HG02571 (cell line): ENCODE results near the gene RABGAP1L.
"Not testable (repeated sequence)": the region's sequence is repeated elsewhere in the genome, so short reads cannot be mapped to it uniquely, and the experiment has no call there.

Experiments used
- ATAC-seq: cut with Tn5 transposase; IDR thresholded peaks from one replicate; pipeline ENCODE4 v1.9.1; 2021; ENCODE audit warnings: mild to moderate bottlenecking, moderate library complexity; ENCODE audit not compliant: unreplicated experiment

The RABGAP1L gene

DNA sequence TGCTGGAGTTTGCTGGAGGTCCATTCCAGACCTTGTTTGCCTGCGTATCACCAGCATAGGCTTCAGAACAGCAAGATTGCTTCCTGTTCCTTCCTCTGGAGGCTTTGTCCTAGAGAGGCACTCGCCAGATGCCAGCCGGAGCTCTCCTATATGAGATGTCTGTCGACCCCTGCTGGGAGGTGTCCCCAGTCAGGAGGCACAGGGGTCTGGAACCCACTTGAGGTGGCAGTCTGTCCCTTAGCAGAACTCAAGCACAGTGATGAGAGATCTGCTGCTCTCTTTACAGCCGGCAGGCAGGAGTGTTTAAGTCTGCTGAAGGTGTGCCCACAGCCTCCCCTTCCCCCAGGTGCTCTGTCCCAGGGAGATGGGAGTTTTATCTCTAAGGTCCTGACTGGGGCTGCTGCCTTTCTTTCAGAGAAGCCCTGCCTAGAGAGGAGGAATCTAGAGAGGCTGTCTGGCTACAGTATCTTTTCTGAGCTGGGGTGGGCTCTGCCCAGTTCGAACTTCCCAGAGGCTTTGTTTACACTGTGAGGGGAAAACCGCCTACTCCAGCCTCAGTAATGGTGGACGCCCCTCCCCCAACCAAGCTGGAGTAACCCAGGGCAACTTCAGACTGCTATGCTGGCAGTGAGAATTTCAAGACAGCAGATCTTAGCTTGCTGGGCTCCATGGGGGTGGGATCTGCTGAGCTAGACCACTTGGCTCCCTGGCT, 493.4 kb downstream of the RABGAP1L start:
- no peak for ATAC-seq

DNA sequence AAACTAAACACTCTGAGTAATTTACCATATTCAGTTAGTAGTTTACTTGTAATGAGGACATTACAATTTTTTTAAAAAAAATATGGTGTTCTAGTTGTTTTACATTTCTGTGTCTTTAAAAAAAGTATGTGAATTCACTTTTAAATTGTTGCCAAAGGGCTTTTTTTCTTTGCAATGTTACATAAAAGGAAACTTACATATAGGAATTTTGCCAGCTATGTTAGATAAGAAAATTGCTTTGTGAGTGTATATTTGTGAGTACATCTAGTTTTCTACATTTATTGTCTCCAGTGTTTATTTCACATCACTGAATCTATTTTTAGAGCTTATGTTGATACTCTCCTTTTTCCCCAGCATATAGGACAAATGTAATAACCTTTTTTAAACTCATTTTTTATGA, 495.2 kb downstream of the RABGAP1L start:
- ATAC-seq, result no peak

- ATAC-seq, result no peak
These were observed 497.2 kb downstream of the RABGAP1L start for GRCh38 chr1:174656409-174657059.

DNA sequence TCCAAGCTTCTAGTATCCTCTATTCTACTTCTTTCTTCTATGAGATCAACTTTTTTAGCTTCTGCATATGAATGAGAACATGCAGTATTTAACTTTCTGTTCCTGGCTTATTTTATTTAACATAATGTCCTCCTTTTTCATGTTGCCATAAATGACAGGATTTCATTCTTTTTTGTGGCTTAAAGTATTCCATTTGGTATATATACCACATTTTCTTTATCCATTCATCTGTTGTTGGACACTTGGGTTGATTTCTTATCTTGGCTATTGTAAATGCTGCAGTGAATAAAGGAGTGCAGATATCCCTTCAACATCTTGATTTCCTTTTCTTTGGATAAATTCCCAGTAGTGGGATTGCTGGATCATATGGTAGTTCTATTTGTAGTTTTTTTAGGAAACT, 498.1 kb downstream of the RABGAP1L start:
- no peak for ATAC-seq

DNA sequence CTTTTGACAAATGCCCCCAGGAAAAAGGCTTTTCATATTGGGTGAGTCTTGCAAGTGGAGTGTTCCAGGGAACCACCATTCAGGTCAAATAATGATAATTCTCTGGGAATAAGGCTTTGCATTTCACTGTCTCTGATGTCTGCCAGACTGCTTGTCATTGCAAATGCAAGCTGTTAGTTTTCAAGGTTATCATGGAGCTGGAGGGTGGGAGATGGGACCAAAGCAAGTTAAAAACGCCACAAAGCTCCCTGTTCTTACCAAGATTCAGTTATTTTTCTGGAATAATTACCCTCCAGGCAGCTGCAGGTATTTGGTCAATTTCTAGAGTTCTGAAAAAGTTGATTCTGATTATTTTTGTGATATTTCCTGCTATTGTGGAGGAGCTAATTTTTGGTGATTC, 498.6 kb downstream of the RABGAP1L start:
- ATAC-seq, result no peak

GRCh38 chr1:174659823-174660222, 500.5 kb downstream of the RABGAP1L start:
- ATAC-seq, result no peak

GRCh38 chr1:174660476-174660875, 501.2 kb downstream of the RABGAP1L start:
- ATAC-seq, result no peak

DNA sequence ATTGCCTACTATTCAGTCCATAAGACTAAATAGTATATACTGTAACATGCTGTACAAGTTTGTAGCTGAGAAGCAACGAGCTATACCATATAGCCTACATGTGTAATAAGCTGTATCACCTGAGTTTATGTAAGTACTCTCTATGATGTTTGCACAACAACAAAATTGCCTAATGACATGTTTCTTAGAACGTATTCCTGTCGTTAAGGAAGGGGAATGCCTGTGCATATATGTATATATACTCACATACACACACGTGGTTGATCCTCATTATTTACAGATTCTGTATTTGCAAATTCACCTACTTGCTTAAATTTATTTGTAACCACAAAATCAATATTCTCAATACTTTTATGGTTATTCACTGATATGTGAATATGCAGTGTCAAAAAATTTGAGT, 504.0 kb downstream of the RABGAP1L start:
- no peak for ATAC-seq

- no peak for ATAC-seq
These were observed 506.9 kb downstream of the RABGAP1L start for GRCh38 chr1:174666248-174666647.

DNA sequence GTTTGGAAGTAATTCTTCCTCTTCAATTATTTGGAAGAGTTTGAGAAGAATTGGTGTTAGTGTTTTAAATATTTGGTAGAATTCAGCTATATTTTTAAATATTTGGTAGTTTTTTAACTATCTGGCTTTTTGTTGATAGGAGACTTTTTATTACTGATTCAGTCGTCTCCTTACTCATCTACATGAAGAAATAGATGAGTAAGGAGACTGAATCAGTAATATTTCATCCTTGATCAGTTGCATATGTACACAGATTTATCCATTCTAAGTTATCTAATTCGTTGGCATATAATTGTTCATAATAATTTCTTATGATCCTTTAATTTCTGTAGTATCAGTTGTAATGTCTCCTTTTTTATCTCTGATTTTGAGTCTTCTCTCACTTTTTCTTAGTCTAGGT, 512.5 kb downstream of the RABGAP1L start:
- no peak for ATAC-seq

DNA sequence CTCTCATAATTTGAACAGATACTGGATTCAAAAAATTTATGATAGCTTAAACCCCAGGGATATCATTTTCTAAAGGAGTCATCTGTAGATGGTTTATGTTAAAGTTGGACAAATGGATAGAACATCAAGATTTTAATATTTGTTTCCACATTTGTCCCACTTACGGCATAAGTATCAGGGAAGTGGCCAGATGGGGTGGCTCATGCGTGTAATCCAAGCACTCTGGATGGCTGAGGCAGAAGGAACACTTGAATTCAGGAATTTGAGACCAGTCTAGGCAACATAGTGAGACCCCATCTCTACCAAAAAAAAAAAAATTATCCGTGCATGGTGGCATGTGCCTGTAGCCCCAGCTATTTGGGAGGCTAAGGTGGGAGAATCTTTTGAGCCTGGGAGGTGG, 517.5 kb downstream of the RABGAP1L start:
- ATAC-seq, result no peak

DNA sequence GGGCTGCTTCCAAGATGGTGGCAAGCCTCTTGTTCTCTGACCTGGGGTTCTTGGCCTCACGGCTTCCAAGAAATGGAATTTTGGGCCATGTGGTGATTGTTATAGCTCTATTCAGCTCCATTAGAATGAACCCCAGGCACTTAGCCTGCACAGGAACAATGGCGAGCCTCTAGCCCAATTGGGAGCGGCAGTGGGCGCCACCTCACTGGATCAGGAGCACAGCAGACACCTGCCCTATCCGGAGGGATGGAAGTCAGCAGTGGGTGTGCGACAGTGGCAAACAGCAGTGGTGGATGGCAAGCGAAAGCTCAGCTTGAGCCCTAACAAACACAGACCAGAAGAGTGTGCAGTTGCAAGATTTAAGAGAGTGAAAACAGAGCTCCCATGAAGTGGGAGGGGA, 519.3 kb downstream of the RABGAP1L start:
- ATAC-seq, result no peak

DNA sequence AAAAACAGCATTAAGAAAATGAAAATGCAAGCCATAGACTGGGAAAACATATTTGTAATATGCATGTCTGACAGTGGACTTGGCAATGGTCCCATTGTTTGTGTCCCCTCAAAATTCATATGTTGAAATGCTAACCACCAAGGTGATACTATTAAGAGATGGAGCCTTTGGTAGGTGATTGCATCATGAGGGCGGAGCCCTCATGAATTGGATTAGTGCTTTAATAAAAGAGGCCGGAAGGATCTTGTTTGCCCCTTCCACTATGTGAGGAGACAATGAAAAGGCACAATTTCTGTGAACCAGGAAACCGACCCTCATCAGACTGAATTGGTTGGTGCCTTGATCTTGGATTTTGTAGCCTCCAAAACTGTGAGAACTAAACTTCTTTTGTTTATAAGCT, 520.8 kb downstream of the RABGAP1L start:
- no peak for ATAC-seq

GRCh38 chr1:174682419-174683008, 523.2 kb downstream of the RABGAP1L start:
- no peak for ATAC-seq

GRCh38 chr1:174686213-174686612, 526.9 kb downstream of the RABGAP1L start:
- no peak for ATAC-seq

GRCh38 chr1:174689524-174689923, 530.2 kb downstream of the RABGAP1L start:
- ATAC-seq, result no peak

- no peak for ATAC-seq
These were observed 530.9 kb downstream of the RABGAP1L start for GRCh38 chr1:174690266-174690665.

- no peak for ATAC-seq
These were observed 533.0 kb downstream of the RABGAP1L start for GRCh38 chr1:174692313-174692712.

DNA sequence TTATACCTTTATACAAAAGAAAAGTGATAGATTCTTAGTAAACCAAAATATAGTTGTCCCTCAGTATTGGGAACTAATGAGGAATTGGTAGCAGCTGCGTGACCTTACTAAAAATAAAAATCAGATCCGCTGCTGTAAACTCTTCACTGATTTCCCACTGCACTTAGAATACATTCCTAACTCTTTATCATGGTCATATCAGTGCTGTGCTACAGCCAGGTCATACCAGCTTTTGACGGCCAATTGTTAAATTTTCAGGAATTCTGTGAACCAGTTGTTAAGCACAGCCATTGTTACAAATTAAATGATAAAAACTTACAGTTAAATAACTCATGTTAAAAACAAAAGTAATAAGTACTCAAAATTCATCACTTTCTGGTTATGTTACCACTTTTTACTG, 533.8 kb downstream of the RABGAP1L start:
- ATAC-seq, result no peak

- not testable (repeated sequence) for ATAC-seq
These were observed 534.2 kb downstream of the RABGAP1L start for GRCh38 chr1:174693539-174693938.

- ATAC-seq, result no peak
These were observed 536.9 kb downstream of the RABGAP1L start for GRCh38 chr1:174696026-174696821.

- no peak for ATAC-seq
These were observed 541.0 kb downstream of the RABGAP1L start for GRCh38 chr1:174700314-174700713.
